Endodermal cell (in vitro differentiated cells): Measurements from ENCODE around the gene AGTPBP1. TPM values are rescaled to one million over a fixed set of nuclear protein-coding genes. Genes with fewer than 3 reads are reported as not detected.

ENCODE experiments used
- DNase-seq: peaks from one replicate; pipeline ENCODE4 v3.0.0-alpha.2; 2017
- H3K27ac ChIP-seq: 2 replicates; pipeline ENCODE4 v1.5.1; 2013; ENCODE audit warnings: mild to moderate bottlenecking, low read depth, low read length, moderate library complexity
- H3K27me3 ChIP-seq: 2 replicates; pipeline ENCODE4 v1.6.1; 2013; ENCODE audit warnings: mild to moderate bottlenecking, low read length, moderate library complexity; ENCODE audit not compliant: insufficient read depth, control insufficient read depth, poor library complexity, severe bottlenecking
- H3K36me3 ChIP-seq: 2 replicates; pipeline ENCODE4 v1.7.0; 2013; ENCODE audit warnings: mild to moderate bottlenecking, low read length, moderate library complexity; ENCODE audit not compliant: control insufficient read depth, insufficient read depth
- H3K4me1 ChIP-seq: one replicate; pipeline ENCODE4 v1.7.0; 2013; ENCODE audit warnings: low read length; ENCODE audit not compliant: control insufficient read depth, insufficient read depth
- H3K4me3 ChIP-seq: 2 replicates; pipeline ENCODE4 v1.5.1; 2013; ENCODE audit warnings: mild to moderate bottlenecking, low read length, moderate library complexity
- H3K9ac ChIP-seq: 2 replicates; pipeline ENCODE4 v1.6.1; 2013; ENCODE audit warnings: mild to moderate bottlenecking, low read length, moderate library complexity; ENCODE audit not compliant: poor library complexity, severe bottlenecking; ENCODE audit errors: extremely low read depth
- H3K9me3 ChIP-seq: 2 replicates; pipeline ENCODE4 v1.6.1; 2013; ENCODE audit warnings: mild to moderate bottlenecking, low read length, moderate library complexity; ENCODE audit not compliant: control insufficient read depth
- H3K27ac Mint-ChIP-seq: 2 replicates; pipeline ENCODE4 v1.8.0; 2020; ENCODE audit warnings: mixed read lengths
- H3K27me3 Mint-ChIP-seq: 2 replicates; pipeline ENCODE4 v1.8.0; 2021; ENCODE audit warnings: mild to moderate bottlenecking, mixed read lengths; ENCODE audit not compliant: insufficient read depth
- H3K36me3 Mint-ChIP-seq: 2 replicates; pipeline ENCODE4 v1.8.0; 2020; ENCODE audit warnings: low read depth, mixed read lengths
- H3K4me1 Mint-ChIP-seq: 2 replicates; pipeline ENCODE4 v1.8.0; 2020; ENCODE audit warnings: mixed read lengths
- H3K4me3 Mint-ChIP-seq: 2 replicates; pipeline ENCODE4 v1.8.0; 2020; ENCODE audit warnings: mild to moderate bottlenecking, moderate library complexity, mixed read lengths
- H3K9me3 Mint-ChIP-seq: 2 replicates; pipeline ENCODE4 v1.8.0; 2020; ENCODE audit warnings: mild to moderate bottlenecking, mixed read lengths
- CTCF ChIP-seq: fragments of 200-600 bp; sonication (generic); conservative IDR thresholded peaks from 2 replicates; pipeline ENCODE4 v1.5.0; 2021; ENCODE audit warnings: antibody characterized with exemption, mild to moderate bottlenecking
- WGBS, 2 experiments: methylation state at CpG; one replicate each; pipeline versions ENCODE4 v1.1.5 to v1.1.7; 2013; ENCODE audit warnings: missing lambda C conversion rate in 2 of 2, mixed read lengths in 1 of 2; ENCODE audit not compliant: insufficient coverage in 1 of 2, insufficient read length in 1 of 2; 5-methylcytosine and 5-hydroxymethylcytosine counted together
- total RNA-seq, 2 donors: library from RNA; stranded (reverse); fragmentation: NEBNext Ultra II Directional in 1 of 2; extraction: Animal tissue kit (Norgen Biotek cat#: 25700) in 1 of 2; gene quantifications; 2 replicates in 1 of 2; 3 replicates in 1 of 2; pipeline ENCODE4 v1.2.1, GENCODE V29; 2021

Gene AGTPBP1
- total RNA-seq, 2 donors from 2014 or later: 45.7 to 54.9 TPM

GRCh38 chr9:85702726-85703289 is 38.9 kb downstream of the AGTPBP1 start:
- no peak overlapping the region for H3K9ac ChIP-seq
- H3K4me1 ChIP-seq: no peaks in the 10 kb centered on the region
- H3K9me3 ChIP-seq: no peaks in the 10 kb centered on the region
- no peaks in the 10 kb centered on the region for H3K36me3 ChIP-seq
- peaks cover 1% of the 10 kb centered on the region for H3K9me3 Mint-ChIP-seq
- no peak overlapping the region for H3K4me3 ChIP-seq
- no peaks in the 10 kb centered on the region for H3K27me3 ChIP-seq
- H3K36me3 Mint-ChIP-seq: peaks cover 7% of the 10 kb centered on the region
- no peaks in the 10 kb centered on the region for H3K27me3 Mint-ChIP-seq
- H3K27ac ChIP-seq: no peak overlapping the region
- H3K4me3 Mint-ChIP-seq: no peak overlapping the region
- no peak for DNase-seq
- TF ChIP-seq CTCF: no peak
- H3K27ac Mint-ChIP-seq: no peak overlapping the region
- H3K4me1 Mint-ChIP-seq: peaks cover 2% of the 10 kb centered on the region

GRCh38 chr9:85702191-85702590 is 39.6 kb downstream of the AGTPBP1 start:
- no peaks in the 10 kb centered on the region for H3K36me3 ChIP-seq
- TF ChIP-seq CTCF: no peak
- Mint-ChIP-seq H3K4me3 (no peak overlapping the region), H3K27ac (no peak overlapping the region), H3K36me3 (peaks cover 7% of the 10 kb centered on the region), H3K4me1 (peaks cover 2% of the 10 kb centered on the region), H3K9me3 (peaks cover 1% of the 10 kb centered on the region), H3K27me3 (no peaks in the 10 kb centered on the region)
- H3K4me1 ChIP-seq: no peaks in the 10 kb centered on the region
- H3K27ac ChIP-seq: no peak overlapping the region
- H3K27me3 ChIP-seq: no peaks in the 10 kb centered on the region
- no peak overlapping the region for H3K4me3 ChIP-seq
- no peak for DNase-seq
- no peak overlapping the region for H3K9ac ChIP-seq
- no peaks in the 10 kb centered on the region for H3K9me3 ChIP-seq

- no peak overlapping the region for H3K27ac ChIP-seq
- Mint-ChIP-seq H3K27me3 (no peaks in the 10 kb centered on the region), H3K36me3 (peaks cover 5% of the 10 kb centered on the region), H3K27ac (no peak overlapping the region), H3K4me3 (no peak overlapping the region), H3K9me3 (no peaks in the 10 kb centered on the region), H3K4me1 (peaks cover 2% of the 10 kb centered on the region)
- TF ChIP-seq CTCF: no peak
- no peaks in the 10 kb centered on the region for H3K36me3 ChIP-seq
- no peak overlapping the region for H3K4me3 ChIP-seq
- no peak for DNase-seq
- no peaks in the 10 kb centered on the region for H3K9me3 ChIP-seq
- H3K4me1 ChIP-seq: no peaks in the 10 kb centered on the region
- H3K9ac ChIP-seq: no peak overlapping the region
- H3K27me3 ChIP-seq: no peaks in the 10 kb centered on the region
- 95 to 100% methylated on average over 1 to 2 of the region's 2 CpGs for WGBS, 2 experiments
Observed at GRCh38 chr9:85700330-85700729, 41.4 kb downstream of the AGTPBP1 start.
